ENCODE results near the gene PSMB5.

GRCh38 chr14:23076785-23077408, 42.2 kb upstream of the PSMB5 start:
- TF ChIP-seq TARDBP (CRISPR knock-in tag; IDR thresholded peaks at IDR 0.05) (no peak; the same call in none of the 2 replicates), HMGA1 (CRISPR knock-in tag; conservative IDR thresholded peaks at IDR 0.05) (no peak)
